Endothelial cell (in vitro differentiated cells): ENCODE data around the gene FAM234B. TPM values are rescaled to one million over a fixed set of nuclear protein-coding genes. Genes with fewer than 3 reads are reported as not detected.
"Not testable (repeated sequence)": the region's sequence is repeated elsewhere in the genome, so short reads cannot be mapped to it uniquely, and the experiment has no call there.

Experiments
- DNase-seq: peaks from one replicate; pipeline ENCODE4 v3.0.0; 2021; ENCODE audit warnings: low spot score
- H3K27ac Mint-ChIP-seq: one replicate; pipeline ENCODE4 v1.8.0; 2021; ENCODE audit warnings: mixed read lengths, inconsistent platforms; ENCODE audit not compliant: unreplicated experiment
- H3K27me3 Mint-ChIP-seq: one replicate; pipeline ENCODE4 v1.8.0; 2021; ENCODE audit warnings: mild to moderate bottlenecking, moderate library complexity, mixed read lengths, inconsistent platforms; ENCODE audit not compliant: unreplicated experiment
- H3K36me3 Mint-ChIP-seq: one replicate; pipeline ENCODE4 v1.8.0; 2021; ENCODE audit warnings: mild to moderate bottlenecking, low read depth, mixed read lengths, inconsistent platforms; ENCODE audit not compliant: unreplicated experiment
- H3K4me1 Mint-ChIP-seq: one replicate; pipeline ENCODE4 v1.8.0; 2021; ENCODE audit warnings: mild to moderate bottlenecking, mixed read lengths, inconsistent platforms; ENCODE audit not compliant: unreplicated experiment
- H3K4me3 Mint-ChIP-seq: one replicate; pipeline ENCODE4 v1.8.0; 2021; ENCODE audit warnings: mild to moderate bottlenecking, mixed read lengths, inconsistent platforms; ENCODE audit not compliant: unreplicated experiment
- H3K9me3 Mint-ChIP-seq: one replicate; pipeline ENCODE4 v1.8.0; 2021; ENCODE audit warnings: mixed read lengths, inconsistent platforms; ENCODE audit not compliant: unreplicated experiment
- total RNA-seq: library from RNA; stranded (reverse); fragmentation: NEBNext Ultra II Directional; extraction: Animal tissue kit (Norgen Biotek cat#: 25700); gene quantifications from one replicate; pipeline ENCODE4 v1.2.1, GENCODE V29; 2021; ENCODE audit not compliant: unreplicated experiment
- TF ChIP-seq, protein P1 (sequence below): fragments of 200-600 bp; sonication (generic); IDR thresholded peaks from one replicate; pipeline ENCODE4 v1.5.0; 2021; ENCODE audit warnings: antibody characterized with exemption; ENCODE audit not compliant: unreplicated experiment

Gene FAM234B
- total RNA-seq, 1 donor from 2014 or later: 36.3 TPM

DNA sequence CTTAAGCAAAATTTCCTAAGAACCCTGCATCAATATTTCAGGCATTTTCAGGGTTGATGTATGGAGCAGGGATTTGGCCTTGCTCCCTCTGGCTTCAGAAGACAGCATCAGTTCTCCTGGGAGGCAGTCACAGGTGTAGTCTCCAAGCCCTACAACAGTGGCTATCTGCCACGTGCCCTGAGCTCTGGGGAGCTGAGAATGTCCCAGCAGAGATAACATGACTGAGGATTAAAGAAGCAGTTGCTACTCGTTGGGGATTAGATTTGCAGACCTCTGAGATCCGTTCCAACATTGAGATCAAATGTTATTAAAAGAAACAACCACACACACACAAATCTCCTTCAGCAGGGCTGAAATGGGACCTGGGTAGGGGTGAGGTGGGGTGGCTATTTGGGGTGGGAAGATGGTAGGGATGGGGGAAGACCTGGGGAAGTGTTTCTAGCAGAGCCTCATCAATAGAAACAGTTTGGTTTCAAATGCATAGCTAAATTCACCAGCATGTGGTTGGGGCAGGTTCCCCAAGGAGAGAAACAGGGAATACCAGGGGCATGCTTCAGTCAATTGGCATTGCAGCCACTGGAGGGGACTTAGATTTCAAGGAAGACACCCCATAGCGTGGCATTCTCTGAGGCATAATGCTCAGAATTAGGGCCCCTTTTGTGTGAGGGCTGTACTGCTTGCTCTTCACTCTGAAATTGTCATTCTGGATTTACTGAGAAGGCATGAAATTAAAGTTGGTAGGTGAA is 15.2 kb upstream of the FAM234B start:
- Mint-ChIP-seq H3K36me3 (no peaks in the 10 kb centered on the region), H3K4me3 (no peak overlapping the region), H3K27me3 (no peaks in the 10 kb centered on the region), H3K9me3 (no peaks in the 10 kb centered on the region), H3K27ac (no peak overlapping the region), H3K4me1 (peaks cover 10% of the 10 kb centered on the region)
- TF ChIP-seq, protein P1, sequence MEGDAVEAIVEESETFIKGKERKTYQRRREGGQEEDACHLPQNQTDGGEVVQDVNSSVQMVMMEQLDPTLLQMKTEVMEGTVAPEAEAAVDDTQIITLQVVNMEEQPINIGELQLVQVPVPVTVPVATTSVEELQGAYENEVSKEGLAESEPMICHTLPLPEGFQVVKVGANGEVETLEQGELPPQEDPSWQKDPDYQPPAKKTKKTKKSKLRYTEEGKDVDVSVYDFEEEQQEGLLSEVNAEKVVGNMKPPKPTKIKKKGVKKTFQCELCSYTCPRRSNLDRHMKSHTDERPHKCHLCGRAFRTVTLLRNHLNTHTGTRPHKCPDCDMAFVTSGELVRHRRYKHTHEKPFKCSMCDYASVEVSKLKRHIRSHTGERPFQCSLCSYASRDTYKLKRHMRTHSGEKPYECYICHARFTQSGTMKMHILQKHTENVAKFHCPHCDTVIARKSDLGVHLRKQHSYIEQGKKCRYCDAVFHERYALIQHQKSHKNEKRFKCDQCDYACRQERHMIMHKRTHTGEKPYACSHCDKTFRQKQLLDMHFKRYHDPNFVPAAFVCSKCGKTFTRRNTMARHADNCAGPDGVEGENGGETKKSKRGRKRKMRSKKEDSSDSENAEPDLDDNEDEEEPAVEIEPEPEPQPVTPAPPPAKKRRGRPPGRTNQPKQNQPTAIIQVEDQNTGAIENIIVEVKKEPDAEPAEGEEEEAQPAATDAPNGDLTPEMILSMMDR: no peak
- DNase-seq: no peak

DNA sequence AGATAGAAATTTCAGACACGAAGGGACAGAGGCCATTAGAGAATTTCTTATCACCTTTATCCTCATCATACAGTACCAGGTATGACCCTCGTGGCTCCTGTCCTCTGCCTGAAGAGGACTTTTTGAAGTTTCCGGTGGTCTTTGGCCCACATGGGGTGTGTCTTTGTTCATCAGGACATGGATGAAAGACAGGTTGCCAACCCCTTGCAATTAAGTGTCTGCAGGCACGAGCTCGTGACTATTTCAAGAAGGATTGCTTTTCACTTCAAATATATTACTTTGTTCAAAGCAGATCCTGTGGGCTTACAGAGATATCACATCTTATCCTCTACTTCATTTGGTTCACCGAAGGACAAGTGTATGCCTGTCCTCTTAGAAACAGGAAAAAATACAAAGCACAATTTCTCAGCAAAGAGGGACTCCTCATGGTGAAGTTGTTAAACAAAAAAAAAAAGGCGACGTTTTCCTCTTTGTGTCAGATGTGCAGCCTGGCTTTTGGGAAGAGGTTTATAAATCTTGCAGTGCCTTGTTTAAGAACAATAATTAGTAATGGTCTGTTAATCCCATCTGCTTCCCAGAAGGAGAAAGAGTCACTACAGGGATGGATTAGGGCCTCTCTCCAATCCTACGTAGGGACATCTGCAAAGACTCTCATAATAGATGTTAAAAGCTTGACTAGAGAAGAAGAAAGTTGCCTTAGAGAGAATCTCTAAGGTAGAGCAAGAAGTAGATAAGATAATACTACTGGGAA is 13.5 kb upstream of the FAM234B start:
- no peaks in the 10 kb centered on the region for H3K27me3 Mint-ChIP-seq
- H3K4me3 Mint-ChIP-seq: no peak overlapping the region
- no peaks in the 10 kb centered on the region for H3K9me3 Mint-ChIP-seq
- peaks cover 7% of the 10 kb centered on the region for H3K4me1 Mint-ChIP-seq
- H3K36me3 Mint-ChIP-seq: no peaks in the 10 kb centered on the region
- TF ChIP-seq, protein P1: no peak
- H3K27ac Mint-ChIP-seq: no peak overlapping the region
- DNase-seq: no peak

DNA sequence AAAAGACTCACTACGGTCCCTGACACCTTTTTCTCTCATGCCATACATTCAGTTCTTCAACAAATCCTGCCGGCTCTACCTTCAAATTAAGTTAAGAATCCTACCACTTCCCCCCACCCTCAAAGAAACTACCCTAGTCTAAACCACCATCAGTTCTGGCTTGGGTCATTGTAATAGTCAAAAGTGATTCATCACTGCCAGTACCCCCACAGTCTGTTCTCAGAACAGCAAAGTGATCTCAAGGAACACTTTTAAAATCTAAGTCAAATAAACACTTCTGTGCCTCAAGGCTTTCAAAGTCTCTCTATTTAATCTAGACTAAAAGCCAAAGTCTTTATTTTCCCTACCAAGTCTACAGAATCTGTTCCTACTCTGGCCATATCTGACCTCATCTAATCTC is 12.0 kb upstream of the FAM234B start:
- Mint-ChIP-seq H3K4me3 (no peak overlapping the region), H3K4me1 (no peaks in the 10 kb centered on the region), H3K36me3 (no peaks in the 10 kb centered on the region), H3K27ac (no peak overlapping the region), H3K27me3 (no peaks in the 10 kb centered on the region), H3K9me3 (no peaks in the 10 kb centered on the region)
- TF ChIP-seq, protein P1: no peak
- DNase-seq: no peak

DNA sequence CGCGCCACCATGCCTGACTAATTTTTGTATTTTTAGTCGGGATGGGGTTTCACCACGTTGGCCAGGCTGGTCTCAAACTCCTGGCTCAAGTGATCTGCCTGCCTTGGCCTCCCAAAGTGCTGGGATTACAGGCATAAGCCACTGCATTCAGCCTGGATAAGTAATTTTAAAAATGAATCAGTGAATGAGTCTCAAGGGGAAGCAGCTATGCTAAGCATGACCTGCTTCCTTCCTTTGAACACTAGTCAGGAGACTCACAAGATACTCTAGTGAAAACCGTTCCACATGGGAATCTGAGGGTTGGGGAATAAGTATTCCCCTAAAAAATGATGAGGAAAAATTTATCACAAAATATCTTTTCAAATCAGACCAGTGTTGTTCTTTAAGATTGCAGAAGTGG is 10.7 kb upstream of the FAM234B start:
- no peak for DNase-seq

DNA sequence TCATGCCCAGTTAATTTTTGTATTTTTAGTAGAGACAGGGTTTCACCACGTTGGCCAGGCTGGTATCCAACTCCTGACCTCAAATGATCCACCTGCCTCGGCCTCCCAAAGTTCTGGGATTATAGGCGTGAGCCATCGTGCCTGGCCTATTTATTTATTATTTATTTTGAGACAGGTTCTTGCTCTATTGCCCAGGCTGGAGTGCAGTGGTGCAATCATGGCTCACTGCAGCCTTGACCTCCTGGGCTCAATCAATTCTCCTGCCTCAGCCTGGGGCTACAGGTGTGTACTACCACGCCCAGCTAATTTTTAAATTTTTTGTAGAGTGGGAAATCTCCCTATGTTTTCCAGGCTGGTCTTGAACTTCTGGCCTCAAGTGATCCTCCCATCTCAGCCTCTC is 8.8 kb upstream of the FAM234B start:
- not testable (repeated sequence) for H3K9me3 Mint-ChIP-seq, H3K4me1 Mint-ChIP-seq, H3K27me3 Mint-ChIP-seq, H3K36me3 Mint-ChIP-seq, H3K4me3 Mint-ChIP-seq, DNase-seq, H3K27ac Mint-ChIP-seq

More for the DNA sequence above, 10.7 kb upstream of the FAM234B start:
- H3K27ac Mint-ChIP-seq: no peak overlapping the region
- no peaks in the 10 kb centered on the region for H3K4me1 Mint-ChIP-seq
- TF ChIP-seq, protein P1: no peak
- no peaks in the 10 kb centered on the region for H3K27me3 Mint-ChIP-seq
- no peaks in the 10 kb centered on the region for H3K36me3 Mint-ChIP-seq
- H3K4me3 Mint-ChIP-seq: no peak overlapping the region
- H3K9me3 Mint-ChIP-seq: no peaks in the 10 kb centered on the region
